Endothelial cell of hepatic sinusoid (primary cell): Measurements from ENCODE around the gene EIF4G1.

Experiments
- in situ Hi-C: cut with HindIII; loops from 2 replicates; pipeline ENCODE4 v1.10.0; 2017; ENCODE audit warnings: low sequenced_read_pairs

The EIF4G1 gene

GRCh38 chr3:184381261-184382224, 67.1 kb downstream of the EIF4G1 start:
- in situ Hi-C loops, result no loop called here

GRCh38 chr3:184382326-184383032, 68.1 kb downstream of the EIF4G1 start:
- in situ Hi-C loops, result no loop called here

- in situ Hi-C loops, result no loop called here
These were observed 68.8 kb downstream of the EIF4G1 start for GRCh38 chr3:184383033-184383740.

- in situ Hi-C loops, result no loop called here
These were observed 69.9 kb downstream of the EIF4G1 start for GRCh38 chr3:184384342-184384741.
